HepG2 (cell line): ENCODE measurements around the gene CCBE1. TPM values are rescaled to one million over a fixed set of nuclear protein-coding genes. Genes with fewer than 3 reads are reported as not detected.

Experiments used
- ATAC-seq: fragments of 200-7000 bp; cut with Tn5 transposase; 3 replicates; pipeline ENCODE4 v1.9.1; 2020; ENCODE audit warnings: mild to moderate bottlenecking, moderate library complexity
- BruUV-seq: library from RNA; stranded (reverse); fragments of 400-500 nt; replicated peaks from 2 replicates; lab custom pipeline; 2021; lab: Mats Ljungman, UMichigan
- CTCF ChIA-PET: fragments of 300-600 bp; formaldehyde crosslinking; extraction: SDS; loops from one replicate; lab custom pipeline; 2021; ENCODE audit warnings: low total read pairs, inconsistent platforms, low intra/inter-chr PET ratio; lab: Yijun Ruan, JAX
- POLR2A ChIA-PET: fragments of 350-600 bp; sonication (Branson Sonifier 250); formaldehyde crosslinking; loops from one replicate; lab custom pipeline; 2020; ENCODE audit warnings: antibody characterized with exemption, inconsistent platforms; lab: Yijun Ruan, JAX
- DNase-seq: peaks from one replicate; pipeline ENCODE4 v3.0.0-alpha.2; 2015; ENCODE audit warnings: low spot score
- FAIRE-seq: peaks from 3 replicates; lab custom pipeline; 2011; peaks lifted over from hg19 to GRCh38; lab: Jason Lieb, UNC
- H2AFZ ChIP-seq: one replicate; pipeline ENCODE4 v1.6.1; 2011; ENCODE audit warnings: low read length, inconsistent platforms
- H3K27ac ChIP-seq: fragments of 300-600 bp; 3 replicates; pipeline ENCODE4 v1.8.0; 2011; ENCODE audit warnings: mixed run types, mild to moderate bottlenecking, mixed read lengths, low read length, inconsistent platforms; ENCODE audit not compliant: insufficient read depth; ENCODE audit errors: extremely low read length
- H3K27me3 ChIP-seq, 2 experiments: fragments of 200-600 bp in 1 of 2; 2 replicates in 1 of 2; 3 replicates in 1 of 2; pipeline versions ENCODE4 v1.6.0 to v1.8.0; 2011; ENCODE audit warnings: low read length in 2 of 2, mild to moderate bottlenecking in 2 of 2, moderate library complexity in 2 of 2, inconsistent platforms in 1 of 2; ENCODE audit not compliant: insufficient read depth in 2 of 2, control insufficient read depth in 1 of 2
- H3K36me3 ChIP-seq, 2 experiments: fragments of 200-600 bp in 1 of 2; replicated peaks in 1 of 2; 2 replicates in 1 of 2; 3 replicates in 1 of 2; pipeline versions ENCODE4 v1.5.1 to v1.8.0; 2011; ENCODE audit warnings: low read length in 2 of 2, inconsistent platforms in 1 of 2; ENCODE audit not compliant: insufficient read depth in 2 of 2, control insufficient read depth in 1 of 2
- H3K4me1 ChIP-seq: 2 replicates; pipeline ENCODE4 v1.5.1; 2012; ENCODE audit warnings: low read length, inconsistent platforms; ENCODE audit not compliant: insufficient read depth
- H3K4me2 ChIP-seq: 2 replicates; pipeline ENCODE4 v1.6.0; 2011; ENCODE audit warnings: low read depth, low read length, inconsistent platforms
- H3K4me3 ChIP-seq, 3 experiments: fragments of 200-600 bp in 1 of 3; sonication (generic), shearing (Covaris generic) in 1 of 3; replicated peaks in 1 of 3; 2 replicates each; pipeline ENCODE4 v1.5.1; 2011 to 2016; ENCODE audit warnings: low read length in 3 of 3, inconsistent platforms in 2 of 3, low read depth in 2 of 3, mild to moderate bottlenecking in 2 of 3, control low read depth in 1 of 3, mixed read lengths in 1 of 3; ENCODE audit not compliant: insufficient read depth in 1 of 3
- H3K79me2 ChIP-seq: one replicate; pipeline ENCODE4 v1.6.1; 2011; ENCODE audit warnings: low read length, inconsistent platforms; ENCODE audit not compliant: insufficient read depth
- H3K9ac ChIP-seq: 2 replicates; pipeline ENCODE4 v1.6.0; 2011; ENCODE audit warnings: mild to moderate bottlenecking, low read depth, low read length, inconsistent platforms; ENCODE audit not compliant: insufficient read depth
- H3K9me3 ChIP-seq: 2 replicates; pipeline ENCODE4 v1.5.1; 2012; ENCODE audit warnings: mild to moderate bottlenecking, low read length
- H4K20me1 ChIP-seq: 2 replicates; pipeline ENCODE4 v1.6.0; 2011; ENCODE audit warnings: inconsistent platforms, mild to moderate bottlenecking, low read length, moderate library complexity; ENCODE audit not compliant: insufficient read depth
- CEBPB ChIP-seq: IDR thresholded peaks from 2 replicates; pipeline ENCODE4 v1.6.1; 2011; ENCODE audit warnings: low read depth, low read length, improper control_type of control experiment, borderline replicate concordance
- GLMP ChIP-seq: sonication (generic); formaldehyde crosslinking; IDR thresholded peaks from 2 replicates; pipeline ENCODE4 v1.9.0; 2021; ENCODE audit warnings: missing genetic modification reagents, mild to moderate bottlenecking, borderline replicate concordance
- KDM5A ChIP-seq: fragments of 200-600 bp; sonication (generic); IDR thresholded peaks from 2 replicates; pipeline ENCODE4 v1.7.0; 2018; ENCODE audit warnings: antibody characterized with exemption, mild to moderate bottlenecking, low read length, borderline replicate concordance
- MIER3 ChIP-seq: IDR thresholded peaks from 2 replicates; pipeline ENCODE4 v1.6.1; 2016; ENCODE audit warnings: missing compliant biosample characterization, borderline replicate concordance
- NR2C2 ChIP-seq: sonication (generic); formaldehyde crosslinking; IDR thresholded peaks from 2 replicates; pipeline ENCODE4 v1.4.0; 2020; ENCODE audit warnings: missing genetic modification reagents, mild to moderate bottlenecking, moderate library complexity, borderline replicate concordance
- SAFB2 ChIP-seq: sonication (generic); formaldehyde crosslinking; IDR thresholded peaks from 2 replicates; pipeline ENCODE4 v1.5.1; 2020; ENCODE audit warnings: missing genetic modification reagents, low read depth, mild to moderate bottlenecking, borderline replicate concordance
- ZBTB20 ChIP-seq: sonication (generic); formaldehyde crosslinking; IDR thresholded peaks from 2 replicates; pipeline ENCODE4 v1.8.1; 2023; ENCODE audit warnings: missing genetic modification reagents, low read depth, mild to moderate bottlenecking, borderline replicate concordance
- WGBS: methylation state at CpG from one replicate; pipeline ENCODE4 v1.1.6; 2017; ENCODE audit warnings: low lambda C conversion rate; 5-methylcytosine and 5-hydroxymethylcytosine counted together
- in situ Hi-C: cut with HindIII; loops from 2 replicates; pipeline ENCODE4 v1.10.0; 2017; ENCODE audit warnings: low pct_unique_long_range_greater_than_20kb; ENCODE audit not compliant: extremely low pct_ligation_motif_present
- intact Hi-C: fragments of 100-400 bp; cut with micrococcal nuclease; formaldehyde crosslinking; loops from one replicate; pipeline ENCODE4 v1.10.0; 2022; ENCODE audit not compliant: unreplicated experiment
- polyA plus RNA-seq, 8 experiments: library from polyadenylated mRNA; depleted of rRNA in 3 of 8; stranded (reverse) in 7 of 8; unstranded in 1 of 8; fragments of >200 nt; fragmentation: Illumina TruSeq in 4 of 8; extraction: Trizol in 4 of 8; gene quantifications; 2 replicates each; pipeline versions ENCODE4 v1.2.1 to v1.2.3, GENCODE V29; 2011 to 2016; ENCODE audit warnings: low read depth in 4 of 8, missing spikeins in 1 of 8, mixed read lengths in 1 of 8; ENCODE audit not compliant: insufficient read depth in 1 of 8
- total RNA-seq, 5 experiments: library from RNA; depleted of rRNA; stranded (reverse); fragments of >200 nt; fragmentation: Illumina TruSeq; extraction: Trizol; gene quantifications; 2 replicates each; pipeline ENCODE4 v1.2.3, GENCODE V29; 2016; ENCODE audit warnings: low read depth in 1 of 5

CCBE1 gene
- total and polyA plus RNA-seq, 2 of the 13 experiments (the other 11 are each of a cell fraction or from before 2014, with no cell fraction given) = not detected

- CTCF ChIA-PET = no interaction called here
- no TSS peak for BruUV-seq
Observed at GRCh38 chr18:59674903-59675270, 22.3 kb downstream of the CCBE1 start.

GRCh38 chr18:59674186-59674902 is 22.9 kb downstream of the CCBE1 start:
- DNase-seq (no peak), ATAC-seq (no peak), FAIRE-seq (no peak)
- no peak overlapping the region for H3K4me2 ChIP-seq
- in situ Hi-C loops = no loop called here
- no peaks in the 10 kb centered on the region for H3K79me2 ChIP-seq
- no peaks in the 10 kb centered on the region for H3K4me1 ChIP-seq
- ChIA-PET CTCF (no interaction called here), POLR2A (no interaction called here)
- TF ChIP-seq KDM5A (no peak), SAFB2 (CRISPR knock-in tag) (no peak), GLMP (no peak), CEBPB (peak; percentile 44; the same call in 1 of the 2 replicates), MIER3 (CRISPR knock-in tag) (no peak)
- H3K36me3 ChIP-seq = no peaks in the 10 kb centered on the region
- H3K9me3 ChIP-seq = no peaks in the 10 kb centered on the region
- intact Hi-C loops = no loop called here
- no peak overlapping the region for H3K27ac ChIP-seq
- no peak overlapping the region for H2AFZ ChIP-seq
- no TSS peak for BruUV-seq
- no peak overlapping the region for H3K9ac ChIP-seq
- H3K4me3 ChIP-seq = no peak overlapping the region
- no peaks in the 10 kb centered on the region for H4K20me1 ChIP-seq
- WGBS = 41% methylated on average over 6 of the region's 6 CpGs
- H3K27me3 ChIP-seq = peaks cover 0 to 10% of the 10 kb centered on the region in 2 experiments; a peak in 3 of 5 replicates

More at GRCh38 chr18:59674903-59675270, 22.3 kb downstream of the CCBE1 start:
- POLR2A ChIA-PET = no interaction called here
- DNase-seq (no peak), ATAC-seq (no peak), FAIRE-seq (no peak)
- H2AFZ ChIP-seq = no peak overlapping the region
- no peaks in the 10 kb centered on the region for H3K36me3 ChIP-seq
- H3K4me3 ChIP-seq = no peak overlapping the region
- H4K20me1 ChIP-seq = no peaks in the 10 kb centered on the region
- H3K79me2 ChIP-seq = no peaks in the 10 kb centered on the region
- intact Hi-C loops = no loop called here
- H3K27me3 ChIP-seq = peaks cover 0 to 8% of the 10 kb centered on the region in 2 experiments; a peak in 3 of 5 replicates
- in situ Hi-C loops = no loop called here
- H3K9ac ChIP-seq = no peak overlapping the region
- no peak overlapping the region for H3K4me2 ChIP-seq
- WGBS = 0% methylated on average over 1 of the region's 1 CpG
- H3K27ac ChIP-seq = no peak overlapping the region
- TF ChIP-seq ZBTB20 (CRISPR knock-in tag) (no peak), NR2C2 (no peak)
- TF ChIP-seq, all 625 proteins: peak for 0
- Histone ChIP-seq H3K4me1 (no peaks in the 10 kb centered on the region), H3K9me3 (no peaks in the 10 kb centered on the region)
